Fibroblast of mammary gland (primary cell): Measurements from ENCODE around the gene NCOA7.

Source experiments
- DNase-seq: peaks from one replicate; pipeline ENCODE4 v3.0.0-alpha.2; 2010; ENCODE audit warnings: low read depth
- H3K4me3 ChIP-seq: 2 replicates; pipeline ENCODE4 v1.5.1; 2011; ENCODE audit warnings: low read depth, mild to moderate bottlenecking, low read length, moderate library complexity; ENCODE audit not compliant: control insufficient read depth
- CTCF ChIP-seq: conservative IDR thresholded peaks from 2 replicates; pipeline ENCODE4 v1.5.1; 2011; ENCODE audit warnings: low read depth, low read length, inconsistent platforms; ENCODE audit not compliant: control insufficient read depth, insufficient read depth

The NCOA7 gene

DNA sequence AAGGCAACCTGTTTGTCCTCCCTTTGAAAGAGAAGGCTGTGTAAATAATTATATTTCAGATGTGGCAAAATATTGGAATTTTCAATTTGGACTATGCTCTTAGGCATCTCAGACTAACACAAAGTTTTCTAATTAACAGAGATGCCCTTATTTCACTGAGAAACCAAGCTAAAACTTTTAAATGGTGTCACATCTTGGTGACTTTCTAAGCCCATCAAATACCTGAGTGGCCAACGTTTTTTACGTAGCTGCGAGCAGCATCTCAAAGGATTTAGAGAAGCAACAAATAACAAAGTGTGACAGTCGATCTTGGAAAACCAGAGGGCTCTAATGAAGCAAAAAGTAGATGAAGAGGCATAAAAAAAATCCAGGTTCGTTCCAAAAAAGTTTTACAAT, 44.7 kb upstream of the NCOA7 start:
- no peak overlapping the region for H3K4me3 ChIP-seq
- no peak for DNase-seq
- no peak for TF ChIP-seq CTCF

DNA sequence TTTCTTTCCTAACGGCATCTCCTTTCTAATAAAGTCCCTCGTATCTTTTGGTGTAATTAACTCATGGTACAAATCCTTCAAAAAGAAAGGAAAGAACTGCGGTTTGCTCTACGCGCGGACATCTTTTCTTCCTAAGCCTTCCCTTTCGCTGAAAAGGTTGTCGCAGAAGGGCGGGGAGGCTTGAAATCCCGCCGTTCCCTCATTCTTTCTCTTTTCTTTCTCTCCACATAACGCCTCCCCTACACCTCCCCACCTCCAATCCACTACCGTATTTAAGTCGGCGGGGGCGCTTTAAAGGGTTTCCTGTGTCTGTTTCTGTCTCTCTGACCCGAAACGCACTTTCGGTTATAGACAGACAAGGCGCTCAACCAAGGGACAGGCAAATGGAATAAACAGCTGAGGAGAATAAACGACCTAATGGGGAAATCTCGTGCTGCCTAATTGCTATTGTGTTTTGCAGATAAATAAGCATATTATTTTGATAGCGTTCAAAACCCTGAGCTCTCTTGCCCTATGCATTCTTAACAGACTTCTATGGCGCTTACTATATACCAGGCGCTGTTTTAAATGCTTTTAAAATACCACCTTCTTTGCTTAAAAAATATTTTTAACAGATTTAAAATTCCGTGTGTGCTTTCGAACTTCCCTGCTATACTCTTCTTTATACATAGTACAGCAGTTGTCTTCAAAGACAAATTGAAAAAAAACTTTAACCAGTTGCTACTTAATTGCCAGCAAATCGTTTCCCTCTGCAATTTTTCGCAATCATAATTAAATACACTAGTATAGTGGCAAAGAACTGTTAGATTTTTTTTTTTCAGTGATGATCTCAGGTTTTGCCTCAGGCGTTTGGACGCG, 43.8 kb upstream of the NCOA7 start:
- DNase-seq: peak; percentile 35
- no peak for TF ChIP-seq CTCF
- H3K4me3 ChIP-seq: peak overlapping the region; percentile 42

DNA sequence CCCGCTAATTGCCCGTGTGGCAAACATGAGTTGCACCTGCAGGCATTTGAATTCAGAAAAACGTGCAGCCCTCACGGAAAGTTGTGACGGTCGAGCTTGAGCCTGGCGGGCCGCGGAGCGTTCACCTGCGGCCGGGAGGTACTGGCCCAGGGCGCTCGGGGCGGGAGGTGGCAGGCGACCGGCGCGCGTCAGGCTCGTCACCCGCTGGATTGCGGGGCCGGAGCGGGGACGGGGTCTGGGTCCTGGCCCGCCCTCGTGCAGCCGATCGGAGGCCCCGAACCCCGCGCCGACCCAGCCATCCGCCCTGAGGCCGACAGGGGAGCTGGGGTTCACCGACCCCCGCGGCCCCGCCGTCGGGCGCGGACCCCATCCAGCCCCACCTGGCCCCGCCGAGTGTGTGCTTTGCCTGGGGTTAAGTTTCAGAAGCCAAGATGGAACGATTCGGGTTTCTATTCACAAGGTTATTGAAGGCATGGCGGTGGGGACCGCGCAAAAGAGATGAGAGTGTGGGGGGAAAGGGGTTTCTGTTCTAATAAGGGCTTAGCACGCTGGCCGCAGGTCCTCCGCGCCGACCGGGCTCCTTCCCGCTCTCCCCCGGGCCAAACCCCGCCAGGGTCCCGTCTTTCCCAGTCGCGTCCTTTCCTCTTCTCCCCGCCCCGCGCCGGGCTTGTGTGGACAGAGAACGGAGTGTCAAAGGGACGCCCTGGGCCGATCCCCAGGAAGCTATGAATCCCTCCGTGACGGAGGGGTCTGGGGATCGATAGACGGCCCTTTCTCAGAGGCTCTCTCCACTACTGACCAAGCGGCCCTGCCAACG, 43.0 kb upstream of the NCOA7 start:
- no peak for TF ChIP-seq CTCF
- peak overlapping the region; percentile 48 for H3K4me3 ChIP-seq
- no peak for DNase-seq

GRCh38 chr6:125748406-125749172, 42.2 kb upstream of the NCOA7 start:
- TF ChIP-seq CTCF: peak; percentile 9
- peak; percentile 20 for DNase-seq
- H3K4me3 ChIP-seq: peak overlapping the region; percentile 48

DNA sequence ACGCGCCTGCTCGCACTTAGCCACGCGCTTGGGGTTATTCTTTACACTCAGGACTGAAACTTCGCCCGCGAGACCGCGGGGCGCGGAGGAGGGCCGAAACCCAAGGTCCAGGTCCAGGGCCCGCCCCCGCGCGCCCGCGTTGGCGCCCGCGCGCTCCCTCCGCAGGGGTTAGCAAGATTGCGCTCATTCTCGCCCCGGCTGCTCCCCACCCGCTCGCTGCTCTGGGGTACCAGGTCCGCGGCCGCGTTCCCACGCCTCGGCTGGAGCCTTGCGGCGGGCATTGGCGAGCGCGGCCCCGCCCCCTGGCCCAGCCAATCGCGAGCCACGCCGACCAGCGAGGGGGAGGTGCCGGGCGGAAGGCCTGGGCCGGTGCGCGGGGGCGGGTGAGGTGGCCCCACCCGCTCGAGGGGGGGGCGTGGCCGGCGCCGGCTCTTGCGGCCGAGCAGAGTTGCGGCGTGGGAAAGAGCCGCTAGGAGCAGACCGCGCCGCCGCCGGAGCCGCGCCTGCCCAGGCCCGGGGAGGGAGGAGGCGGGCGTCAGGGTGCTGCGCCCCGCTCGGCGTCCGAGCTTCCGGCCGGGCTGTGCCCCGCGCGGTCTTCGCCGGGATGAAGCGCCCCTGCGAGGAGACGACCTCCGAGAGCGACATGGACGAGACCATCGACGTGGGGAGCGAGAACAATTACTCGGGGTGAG, 41.4 kb upstream of the NCOA7 start, which contains the start of gene HEY2:
Gene HEY2 (plus strand): TSS at position 460 of the 692 bp plus-strand sequence. CDS start 145 bp downstream, at position 605.
- TF ChIP-seq CTCF: no peak
- peak; percentile 80 for DNase-seq
- peak within 1 kb of the TSS; percentile 51 for H3K4me3 ChIP-seq
